NAMALWA (cell line): ENCODE data around the gene CPNE5.
"Not testable (repeated sequence)": the region's sequence is repeated elsewhere in the genome, so short reads cannot be mapped to it uniquely, and the experiment has no call there.

Source experiments
- DNase-seq: peaks from one replicate; pipeline ENCODE4 v3.0.0-alpha.2; 2015; ENCODE audit warnings: low spot score

CPNE5 gene

DNA sequence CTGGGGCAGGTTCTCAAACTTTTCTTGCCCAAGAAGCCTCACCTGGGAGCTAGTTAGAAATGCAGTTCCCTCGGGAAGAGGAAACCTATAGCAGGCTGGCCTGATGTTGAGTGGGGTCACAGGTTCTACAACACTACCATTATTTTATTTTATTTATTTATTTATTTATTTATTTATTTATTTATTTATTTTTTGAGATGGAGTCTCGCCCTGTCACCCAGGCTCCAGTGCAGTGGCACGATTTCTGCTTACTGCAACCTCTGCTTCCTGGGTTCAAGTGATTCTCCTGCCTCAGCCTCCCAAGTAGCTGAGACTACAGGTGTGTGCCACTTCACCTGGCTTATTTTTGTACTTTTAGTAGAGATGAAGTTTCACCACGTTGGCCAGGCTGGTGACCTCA, 115.3 kb downstream of the CPNE5 start:
- not testable (repeated sequence) for DNase-seq

DNA sequence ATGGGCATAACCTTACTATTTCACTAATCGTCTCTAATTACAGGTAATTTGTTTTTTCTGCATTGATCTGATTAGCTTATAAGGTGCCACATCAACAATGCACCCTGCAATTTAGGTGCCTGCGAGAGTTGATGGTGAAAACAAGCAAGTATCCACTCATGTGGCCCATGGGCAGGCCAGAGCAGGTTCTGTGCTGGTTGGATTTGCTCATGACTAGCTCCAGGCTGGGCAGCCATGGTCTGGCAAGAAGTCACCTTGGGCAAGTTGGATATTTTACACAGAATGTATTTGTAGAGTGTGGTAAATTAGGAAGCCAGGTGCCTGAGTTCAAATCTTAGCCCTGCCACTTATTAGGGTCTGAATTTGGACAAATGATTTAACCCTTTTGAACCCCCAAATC, 116.4 kb downstream of the CPNE5 start:
- no peak for DNase-seq

GRCh38 chr6:36722365-36722764, 116.9 kb downstream of the CPNE5 start:
- DNase-seq, result no peak

DNA sequence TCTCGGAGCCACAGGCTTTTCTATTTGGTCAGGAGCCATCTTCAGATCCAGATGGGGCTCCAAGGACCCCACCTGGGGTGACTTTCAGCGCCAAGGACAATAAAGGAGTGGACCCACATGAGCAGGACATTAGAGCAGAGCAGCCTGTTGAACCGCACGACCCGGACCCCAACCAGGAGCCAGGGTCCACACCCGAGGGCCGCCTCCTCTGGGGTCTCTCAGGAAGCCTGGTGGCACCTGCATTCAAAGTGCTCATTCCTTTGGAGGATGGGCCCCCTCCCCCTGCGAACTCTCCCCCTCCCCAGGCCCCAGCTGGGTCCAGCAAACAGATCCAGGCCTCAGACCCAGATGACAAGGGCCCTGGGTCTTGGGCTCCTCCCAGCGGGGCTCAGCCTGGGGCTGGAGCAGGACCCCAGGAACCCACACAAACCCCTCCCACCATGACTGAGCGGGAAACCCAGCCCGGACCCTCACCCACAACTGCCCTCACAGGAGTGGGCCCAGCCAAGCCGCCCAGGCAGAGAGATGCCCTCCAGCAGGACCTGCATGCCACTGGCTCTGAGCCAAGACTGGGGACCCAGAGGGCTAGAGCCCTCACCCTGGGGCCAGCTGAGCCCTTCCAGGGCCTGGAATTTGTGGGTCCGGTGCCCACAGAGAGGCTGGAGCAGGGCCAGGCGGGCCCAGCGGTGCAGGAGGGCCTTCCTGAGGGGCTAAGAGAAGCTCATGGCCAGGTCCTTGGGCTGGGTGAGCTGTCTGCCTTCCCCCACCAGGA, 117.7 kb downstream of the CPNE5 start:
- no peak for DNase-seq

DNA sequence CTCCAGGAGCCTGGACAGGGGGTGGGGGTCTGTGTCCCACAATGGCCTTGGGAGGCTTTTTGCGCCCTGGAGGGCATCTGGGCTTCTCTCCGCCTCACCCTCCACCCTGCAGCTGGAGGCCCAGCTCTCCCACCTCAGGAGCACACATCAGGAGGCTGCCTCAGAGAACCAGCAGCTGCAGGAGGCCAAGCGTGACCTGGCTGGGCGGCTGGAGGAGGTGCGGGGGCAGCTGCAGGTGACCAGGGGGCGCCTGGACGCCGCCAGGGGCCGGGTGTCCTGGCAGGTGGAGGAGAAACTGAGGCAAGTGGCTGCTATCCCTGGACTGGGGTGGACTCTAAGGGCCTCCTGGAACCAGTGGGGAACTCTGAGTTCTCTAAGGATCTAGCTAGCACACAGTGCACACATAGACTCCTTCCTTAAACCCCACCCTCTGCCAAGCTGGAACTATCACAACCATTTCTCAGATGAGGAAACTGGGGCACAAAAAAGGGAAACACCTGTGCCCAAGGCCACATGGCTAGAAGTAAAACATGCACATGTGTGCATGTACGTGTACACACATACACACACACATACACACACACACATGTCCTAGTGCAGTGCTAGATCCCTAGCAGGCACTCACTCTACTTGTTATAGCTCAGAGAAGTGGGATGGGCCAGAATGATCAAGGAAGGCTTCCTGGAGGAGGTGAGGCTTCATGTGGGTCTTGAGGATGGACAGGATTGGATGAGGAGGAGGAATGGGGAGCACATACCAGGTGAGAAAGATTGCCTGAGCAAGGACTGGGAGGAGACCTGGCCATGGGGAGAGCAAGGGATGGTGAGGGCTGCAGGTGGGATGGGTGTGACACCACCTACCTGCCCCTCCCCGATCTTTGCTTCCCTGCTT, 118.7 kb downstream of the CPNE5 start:
- DNase-seq, result peak; percentile 85

DNA sequence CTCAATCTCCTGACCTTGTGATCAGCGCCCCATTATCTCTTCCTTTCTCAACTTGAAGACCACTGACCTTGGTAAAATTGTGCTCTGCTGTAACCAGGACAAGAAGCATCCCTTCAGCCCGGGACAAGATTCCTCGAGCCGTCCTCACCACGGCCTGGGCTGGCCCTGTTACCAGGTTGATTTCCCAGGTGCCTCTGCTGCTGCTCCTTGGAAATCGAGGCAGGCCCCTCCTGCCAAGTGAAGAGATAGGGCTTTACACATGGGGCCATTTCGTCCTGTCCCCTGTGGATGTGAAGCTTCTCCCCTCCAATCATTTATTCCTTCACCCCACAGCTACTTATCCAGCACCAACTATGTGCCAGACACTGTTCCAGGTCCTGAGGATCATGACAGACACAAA, 120.1 kb downstream of the CPNE5 start:
- no peak for DNase-seq

GRCh38 chr6:36718560-36718959, 120.7 kb downstream of the CPNE5 start:
- no peak for DNase-seq

- no peak for DNase-seq
These were observed 121.2 kb downstream of the CPNE5 start for GRCh38 chr6:36717871-36718540.

DNA sequence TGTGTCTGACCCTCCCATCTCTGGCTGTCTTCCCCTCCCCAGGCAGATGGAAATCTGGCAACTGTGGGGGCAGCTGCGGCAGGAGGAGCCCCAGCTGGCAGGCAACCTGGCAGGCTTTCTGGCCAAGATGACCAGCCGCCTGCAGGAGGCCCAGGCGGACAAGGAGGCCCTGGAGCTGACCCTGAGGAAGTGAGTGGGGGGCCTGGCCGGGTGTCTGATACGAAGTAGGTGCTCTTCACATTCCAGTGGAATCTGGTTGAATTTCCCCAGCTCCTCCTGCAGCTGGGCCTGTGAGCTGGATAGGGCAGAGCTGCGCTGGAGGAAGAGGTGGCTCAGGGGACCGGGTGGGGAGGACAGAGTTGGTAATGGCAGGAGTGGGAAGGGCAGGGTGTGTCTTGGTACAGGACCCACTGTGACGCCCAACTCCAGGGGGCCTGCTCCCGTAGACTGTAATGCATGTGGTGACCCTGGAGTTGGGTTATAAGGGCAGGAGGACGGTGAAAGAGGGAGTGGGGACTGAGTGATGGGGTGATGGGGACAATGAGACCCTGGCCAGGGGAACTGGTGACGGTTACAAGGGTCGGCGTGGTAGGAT, 121.9 kb downstream of the CPNE5 start:
- no peak for DNase-seq

- no peak for DNase-seq
These were observed 122.7 kb downstream of the CPNE5 start for GRCh38 chr6:36716476-36717093.

DNA sequence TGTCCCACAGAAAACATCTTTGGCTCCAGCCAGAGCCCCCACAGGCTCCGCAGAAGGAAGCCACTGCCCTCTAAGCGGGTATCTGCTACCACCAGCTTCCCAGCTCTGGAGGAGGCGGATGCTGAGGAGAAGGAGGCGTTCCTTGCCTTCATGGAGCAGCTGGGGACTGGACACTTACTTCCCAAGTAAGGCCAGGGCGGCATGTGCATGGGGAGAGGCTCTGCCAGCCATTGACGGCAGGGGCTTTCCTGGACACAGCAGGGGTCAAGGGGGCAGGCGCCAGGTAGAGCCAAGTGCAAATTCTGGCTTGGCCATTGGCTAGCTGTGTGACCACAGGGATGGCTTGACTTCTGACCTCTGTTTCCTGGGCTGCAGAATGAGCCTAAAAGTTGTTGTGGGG, 123.8 kb downstream of the CPNE5 start:
- no peak for DNase-seq

DNA sequence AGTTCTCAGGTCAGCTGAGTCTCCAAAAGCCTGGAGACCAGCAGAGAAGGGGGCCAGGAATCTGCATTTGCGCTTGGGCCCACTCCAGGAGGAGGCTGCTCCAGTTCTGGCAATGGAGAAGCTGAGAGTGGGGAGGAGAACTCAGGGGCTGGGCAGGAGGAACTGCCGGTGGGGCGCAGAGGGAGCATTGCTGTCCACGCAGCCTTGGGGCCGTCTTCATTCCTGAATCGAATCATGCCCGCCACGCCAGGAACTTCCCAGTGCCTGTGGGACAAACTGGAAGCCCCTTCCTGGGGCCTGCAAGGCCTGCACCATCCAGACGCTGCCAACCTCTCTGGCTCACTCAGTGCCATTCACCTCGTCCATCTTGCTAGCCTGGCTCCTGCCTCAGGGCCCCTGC, 124.7 kb downstream of the CPNE5 start:
- no peak for DNase-seq

DNA sequence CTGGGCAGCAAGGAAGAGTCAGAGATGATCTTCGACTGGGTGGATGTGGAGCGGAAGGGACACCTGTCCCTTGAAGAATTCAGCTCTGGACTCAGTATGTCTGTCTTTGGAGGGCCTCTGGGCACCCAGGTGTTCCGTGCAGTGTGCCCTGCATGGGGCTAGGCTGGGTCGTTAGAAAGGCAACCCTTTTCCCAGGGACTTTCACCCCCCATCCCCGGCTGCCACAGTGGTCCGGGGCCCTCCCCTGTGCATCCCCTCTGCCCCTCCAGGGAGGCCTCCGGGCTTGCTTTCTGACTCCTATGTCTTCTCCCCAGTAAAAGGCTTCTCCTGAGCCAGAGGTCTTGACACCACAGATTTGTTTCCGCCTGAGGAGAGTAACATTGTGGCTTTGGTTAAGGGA, 125.4 kb downstream of the CPNE5 start:
- DNase-seq, result no peak

- no peak for DNase-seq
These were observed 126.4 kb downstream of the CPNE5 start for GRCh38 chr6:36712816-36713215.

- no peak for DNase-seq
These were observed 132.9 kb downstream of the CPNE5 start for GRCh38 chr6:36706339-36706738.

DNA sequence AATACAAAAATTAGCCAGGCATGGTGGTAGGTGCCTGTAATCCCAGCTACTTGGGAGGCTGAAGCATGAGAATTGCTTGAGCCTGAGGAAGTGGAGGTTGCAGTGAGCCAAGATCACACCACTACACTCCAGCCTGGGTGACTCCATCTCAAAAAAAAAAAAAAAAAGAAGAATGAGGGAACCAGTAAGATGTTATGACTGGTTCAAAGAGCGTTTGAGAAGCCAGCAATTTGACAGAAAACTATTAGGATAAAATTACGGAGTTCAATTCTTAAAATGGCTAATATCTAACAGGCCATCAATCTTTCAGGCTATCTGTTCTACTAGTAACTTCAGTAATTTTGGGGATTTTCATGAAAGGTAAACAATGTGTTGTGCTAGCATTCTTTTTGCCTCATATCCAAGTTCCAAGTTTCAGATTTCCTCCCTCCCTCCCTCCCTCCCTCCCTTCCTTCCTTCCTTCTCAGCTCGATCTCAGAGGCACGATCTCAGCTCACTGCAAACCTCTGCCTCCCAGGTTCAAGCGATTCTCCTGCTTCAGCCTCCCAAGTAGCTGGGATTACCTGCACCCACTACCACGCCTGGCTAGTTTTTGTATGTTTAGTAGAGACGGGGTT, 134.2 kb downstream of the CPNE5 start:
- not testable (repeated sequence) for DNase-seq

- no peak for DNase-seq
These were observed 135.3 kb downstream of the CPNE5 start for GRCh38 chr6:36703982-36704381.

DNA sequence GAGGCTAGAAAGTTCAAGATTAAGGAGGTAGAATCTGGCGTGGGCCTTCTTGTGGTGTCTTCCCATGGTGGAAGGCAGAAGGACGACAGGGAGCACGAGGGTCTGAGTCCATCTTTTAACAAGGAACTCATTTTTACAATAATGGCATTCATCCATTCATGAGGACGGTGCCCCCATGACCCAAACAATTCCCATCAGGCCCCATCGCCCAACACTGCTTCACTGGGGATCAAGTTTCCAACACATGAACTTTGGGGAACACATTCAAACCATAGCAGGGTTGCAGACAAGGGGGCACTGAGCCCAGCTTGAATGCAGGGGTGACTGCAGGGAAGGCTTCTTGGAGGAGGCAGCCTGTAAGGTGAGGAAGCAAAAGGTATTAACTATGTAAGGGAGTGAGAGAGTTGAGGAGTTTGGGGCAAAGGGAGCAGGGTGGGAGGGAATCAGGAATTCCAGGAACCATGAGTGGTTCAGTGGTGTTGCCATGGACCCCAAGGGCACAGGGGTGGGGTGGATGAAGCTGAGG, 136.1 kb downstream of the CPNE5 start:
- no peak for DNase-seq

DNA sequence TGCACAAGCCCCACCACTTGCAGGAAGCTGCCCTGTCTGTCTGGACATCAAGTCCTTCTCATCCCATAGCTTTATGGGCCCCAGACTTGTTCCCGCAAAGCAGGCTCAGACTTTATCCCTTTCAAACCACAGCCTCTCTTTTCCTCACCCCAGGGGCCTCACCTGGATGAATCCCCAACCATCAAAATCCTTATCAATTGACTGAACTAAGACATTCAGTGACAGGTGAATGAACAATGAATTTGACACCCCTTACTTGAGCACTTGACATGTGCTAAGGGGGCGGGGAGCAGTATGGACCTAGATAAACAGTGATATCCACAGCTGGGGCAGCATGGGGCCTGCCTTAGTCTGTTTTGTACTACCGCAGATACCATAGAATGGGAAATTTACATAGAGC, 136.6 kb downstream of the CPNE5 start:
- DNase-seq, result no peak

- DNase-seq, result no peak
These were observed 137.7 kb downstream of the CPNE5 start for GRCh38 chr6:36701401-36701991.

- DNase-seq, result no peak
These were observed 138.4 kb downstream of the CPNE5 start for GRCh38 chr6:36700831-36701230.
